SJCRH30 (cell line): Measurements from ENCODE around the gene MERTK. TPM values are rescaled to one million over a fixed set of nuclear protein-coding genes. Genes with fewer than 3 reads are reported as not detected.
A peak's percentile ranks its signal among the peaks of the same experiment; 100 is the strongest.
"Not testable (repeated sequence)": the region's sequence is repeated elsewhere in the genome, so short reads cannot be mapped to it uniquely, and the experiment has no call there.

ENCODE experiments used
- DNase-seq, 2 experiments: peaks; one replicate each; pipeline ENCODE4 v3.0.0-alpha.2; 2015 to 2020
- H3K27ac ChIP-seq: fragments of 250-450 bp; sonication (Bioruptor Pico); 2 replicates; pipeline ENCODE4 v1.5.1; 2020; ENCODE audit warnings: mild to moderate bottlenecking, moderate library complexity
- H3K27me3 ChIP-seq: fragments of 250-450 bp; sonication (Bioruptor Pico); 2 replicates; pipeline ENCODE4 v1.5.1; 2020; ENCODE audit warnings: mild to moderate bottlenecking, moderate library complexity
- H3K36me3 ChIP-seq: fragments of 250-450 bp; sonication (Bioruptor Pico); 2 replicates; pipeline ENCODE4 v1.5.1; 2020; ENCODE audit warnings: mild to moderate bottlenecking, moderate library complexity
- H3K4me1 ChIP-seq: fragments of 250-450 bp; sonication (Bioruptor Pico); 2 replicates; pipeline ENCODE4 v1.5.1; 2020; ENCODE audit warnings: mild to moderate bottlenecking, moderate library complexity
- H3K4me3 ChIP-seq: fragments of 250-450 bp; sonication (Bioruptor Pico); 2 replicates; pipeline ENCODE4 v1.5.1; 2020; ENCODE audit warnings: mild to moderate bottlenecking, moderate library complexity
- H3K9me3 ChIP-seq: fragments of 250-450 bp; sonication (Bioruptor Pico); replicated peaks from 2 replicates; pipeline ENCODE4 v1.5.1; 2020; ENCODE audit warnings: mild to moderate bottlenecking, moderate library complexity
- total RNA-seq: library from RNA; depleted of rRNA; stranded (reverse); fragments of >200 nt; shearing (Covaris generic); gene quantifications from 2 replicates; pipeline ENCODE4 v1.2.3, GENCODE V29; 2014

MERTK gene
- total RNA-seq, 1 experiment from 2014 or later, result 6.8 TPM

DNA sequence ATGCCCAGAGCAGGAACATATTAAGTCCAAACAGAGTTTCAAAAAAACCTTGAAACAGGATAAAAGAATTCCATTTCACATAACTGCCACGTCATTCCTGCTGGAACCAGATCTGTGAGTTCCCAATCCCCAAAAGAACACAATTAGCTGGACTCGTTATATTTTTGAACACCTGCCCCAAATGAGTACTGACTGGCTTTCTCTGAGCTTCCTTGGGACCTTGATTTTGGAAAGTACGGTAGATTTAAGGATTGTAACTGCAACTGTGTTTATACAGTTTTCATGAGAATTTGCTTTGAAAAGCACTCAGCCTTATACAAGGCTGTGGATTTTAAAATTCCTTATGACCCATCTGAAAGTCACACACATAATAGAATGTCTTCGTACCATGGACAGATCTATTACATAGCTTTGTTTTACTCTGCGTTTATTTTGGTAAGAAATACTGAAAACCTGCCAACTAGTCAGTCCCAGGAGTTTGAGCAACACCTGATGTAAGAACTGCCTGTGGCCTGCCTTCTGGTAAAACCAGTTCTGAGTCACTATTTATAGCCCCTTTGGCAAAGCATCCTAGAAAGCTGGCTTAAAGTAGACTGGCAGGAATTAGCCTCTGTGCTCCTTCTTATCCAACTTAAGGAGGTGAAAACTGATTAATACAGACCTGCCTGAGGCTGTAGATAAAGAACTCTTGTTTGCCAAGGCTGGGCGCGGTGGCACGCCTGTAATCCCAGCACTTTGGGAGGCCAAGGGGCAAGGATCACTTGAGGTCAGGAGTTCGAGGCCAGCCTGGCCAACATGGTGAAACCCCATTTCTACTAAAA, 48.1 kb downstream of the MERTK start:
- Histone ChIP-seq H3K9me3 (no peaks in the 10 kb centered on the region), H3K4me1 (0 out of 2 replicates have a peak, but pooled peaks cover 2% of the 10 kb centered on the region), H3K27me3 (no peaks in the 10 kb centered on the region), H3K36me3 (0 out of 2 replicates have a peak, but pooled peaks cover 2% of the 10 kb centered on the region), H3K4me3 (no peak overlapping the region), H3K27ac (no peak overlapping the region)
- DNase-seq, result peak in 1 of 2 experiments; percentile 21

DNA sequence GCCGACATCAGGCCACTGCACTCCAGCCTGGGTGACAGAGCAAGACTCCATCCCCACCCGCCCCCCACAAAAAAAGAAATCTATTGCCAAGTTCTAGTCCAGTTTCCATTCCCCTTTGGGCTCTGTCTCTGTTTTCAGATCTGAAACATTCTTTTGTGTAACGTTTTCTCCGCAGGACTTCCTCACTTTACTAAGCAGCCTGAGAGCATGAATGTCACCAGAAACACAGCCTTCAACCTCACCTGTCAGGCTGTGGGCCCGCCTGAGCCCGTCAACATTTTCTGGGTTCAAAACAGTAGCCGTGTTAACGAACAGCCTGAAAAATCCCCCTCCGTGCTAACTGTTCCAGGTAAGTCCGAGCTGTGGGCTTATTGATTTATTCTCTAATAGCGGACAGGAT, 48.8 kb downstream of the MERTK start:
- DNase-seq, result no peak
- 0 out of 2 replicates have a peak, but pooled peaks cover 2% of the 10 kb centered on the region for H3K36me3 ChIP-seq
- no peaks in the 10 kb centered on the region for H3K27me3 ChIP-seq
- H3K4me3 ChIP-seq, result no peak overlapping the region
- no peak overlapping the region for H3K27ac ChIP-seq
- 0 out of 2 replicates have a peak, but pooled peaks cover 2% of the 10 kb centered on the region for H3K4me1 ChIP-seq
- H3K9me3 ChIP-seq, result no peaks in the 10 kb centered on the region

DNA sequence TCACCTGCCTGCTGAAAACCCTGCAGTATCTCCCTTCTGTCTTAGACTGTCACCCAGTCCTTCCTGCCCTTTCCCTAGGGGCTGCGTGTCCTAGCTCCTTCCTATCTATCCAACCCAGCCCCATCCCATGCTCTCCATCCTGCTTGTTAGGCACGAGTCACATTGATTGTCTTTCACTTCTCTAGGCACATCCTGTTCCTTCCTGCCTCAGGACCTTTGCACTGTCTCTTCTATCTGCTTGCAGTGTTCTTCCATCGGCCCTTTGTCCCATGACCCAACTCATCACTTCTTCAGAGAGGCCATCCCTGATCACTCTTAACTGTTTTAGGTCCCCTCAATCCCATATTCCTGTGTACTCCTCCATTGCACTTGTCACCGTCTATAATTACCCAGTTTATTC, 50.4 kb downstream of the MERTK start:
- Histone ChIP-seq H3K27me3 (no peaks in the 10 kb centered on the region), H3K4me1 (0 out of 2 replicates have a peak, but pooled peaks cover 2% of the 10 kb centered on the region), H3K4me3 (no peak overlapping the region), H3K9me3 (no peaks in the 10 kb centered on the region), H3K36me3 (0 out of 2 replicates have a peak, but pooled peaks cover 2% of the 10 kb centered on the region), H3K27ac (no peak overlapping the region)
- no peak for DNase-seq

DNA sequence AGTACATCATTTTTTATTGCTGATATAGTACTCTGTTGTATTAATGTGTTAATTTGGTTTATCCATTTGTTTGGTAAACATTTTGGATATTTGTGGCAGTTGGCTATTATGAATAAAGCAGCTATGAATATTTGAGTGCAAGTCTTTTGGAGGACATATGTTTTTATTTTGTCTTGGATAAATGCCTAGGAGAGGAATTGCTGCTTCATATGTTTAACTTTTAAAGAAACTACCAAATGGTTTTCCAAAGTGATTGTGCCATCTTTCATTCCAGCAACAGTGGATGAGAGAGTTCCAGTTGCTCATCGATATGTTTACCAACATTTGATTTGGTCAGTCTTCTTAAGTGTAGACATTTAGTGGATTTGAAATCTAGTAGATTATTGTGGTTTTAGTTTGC, 51.8 kb downstream of the MERTK start:
- no peak for DNase-seq
- no peak overlapping the region for H3K27ac ChIP-seq
- 0 out of 2 replicates have a peak, but pooled peaks cover 2% of the 10 kb centered on the region for H3K4me1 ChIP-seq
- no peaks in the 10 kb centered on the region for H3K27me3 ChIP-seq
- H3K9me3 ChIP-seq, result no peaks in the 10 kb centered on the region
- 0 out of 2 replicates have a peak, but pooled peaks cover 2% of the 10 kb centered on the region for H3K36me3 ChIP-seq
- H3K4me3 ChIP-seq, result no peak overlapping the region

DNA sequence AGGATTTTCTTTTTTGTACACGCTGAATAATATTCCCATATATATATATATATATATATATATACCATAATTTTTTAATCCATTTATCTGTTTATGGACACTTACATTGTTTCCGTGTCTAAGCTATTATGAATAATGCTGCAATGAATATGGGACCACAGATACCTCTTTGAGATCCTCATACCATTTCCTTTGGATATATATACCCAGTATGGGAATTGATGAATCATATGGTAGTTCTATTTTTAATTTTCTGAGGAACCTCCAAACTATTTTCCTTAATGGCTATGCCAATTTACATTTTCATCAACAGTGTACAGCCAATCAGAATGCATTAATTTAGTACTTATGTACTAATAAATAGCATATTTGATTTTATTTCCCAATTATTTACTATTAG, 53.1 kb downstream of the MERTK start:
- no peak for DNase-seq
- H3K4me1 ChIP-seq, result 0 out of 2 replicates have a peak, but pooled peaks cover 2% of the 10 kb centered on the region
- H3K36me3 ChIP-seq, result 0 out of 2 replicates have a peak, but pooled peaks cover 2% of the 10 kb centered on the region
- no peaks in the 10 kb centered on the region for H3K27me3 ChIP-seq
- no peak overlapping the region for H3K4me3 ChIP-seq
- no peak overlapping the region for H3K27ac ChIP-seq
- H3K9me3 ChIP-seq, result no peaks in the 10 kb centered on the region

- H3K27me3 ChIP-seq, result no peaks in the 10 kb centered on the region
- no peaks in the 10 kb centered on the region for H3K4me1 ChIP-seq
- H3K27ac ChIP-seq, result no peak overlapping the region
- no peaks in the 10 kb centered on the region for H3K9me3 ChIP-seq
- H3K36me3 ChIP-seq, result 0 out of 2 replicates have a peak, but pooled peaks cover 2% of the 10 kb centered on the region
- DNase-seq, result no peak
- H3K4me3 ChIP-seq, result no peak overlapping the region
Measured at GRCh38 chr2:111952871-111953452, 54.6 kb downstream of the MERTK start.

GRCh38 chr2:111954602-111955332, 56.4 kb downstream of the MERTK start:
- Histone ChIP-seq H3K36me3 (0 out of 2 replicates have a peak, but pooled peaks cover 2% of the 10 kb centered on the region), H3K9me3 (no peaks in the 10 kb centered on the region), H3K27me3 (no peaks in the 10 kb centered on the region), H3K4me1 (no peaks in the 10 kb centered on the region), H3K4me3 (no peak overlapping the region), H3K27ac (no peak overlapping the region)
- DNase-seq, result peak in 1 of 2 experiments; percentile 39

DNA sequence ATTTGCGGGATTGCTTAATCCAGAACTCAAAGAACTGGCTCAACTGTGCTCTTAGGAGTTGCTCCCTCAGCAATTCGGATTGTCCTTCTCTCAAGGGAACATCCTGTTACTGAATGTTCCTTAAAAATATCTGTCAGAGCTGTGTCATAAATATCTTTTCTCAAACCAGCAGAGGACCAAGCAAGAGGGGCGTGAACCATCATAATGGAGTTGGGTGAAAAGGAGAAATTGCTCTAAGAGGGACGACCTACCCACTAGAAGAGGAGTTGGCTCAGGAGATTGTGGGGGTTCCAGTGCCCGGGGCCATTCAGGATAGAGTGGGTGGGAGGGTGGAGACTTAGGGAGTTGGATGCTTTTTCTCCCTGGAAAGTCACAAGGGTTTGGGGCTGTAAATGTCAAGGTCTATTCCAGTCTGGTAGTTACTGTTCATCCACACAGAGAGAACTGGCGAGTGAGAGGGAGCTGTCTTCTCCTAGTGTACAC, 59.5 kb downstream of the MERTK start:
- H3K36me3 ChIP-seq, result no peaks in the 10 kb centered on the region
- no peaks in the 10 kb centered on the region for H3K4me1 ChIP-seq
- H3K9me3 ChIP-seq, result no peaks in the 10 kb centered on the region
- H3K27ac ChIP-seq, result no peak overlapping the region
- no peak for DNase-seq
- no peaks in the 10 kb centered on the region for H3K27me3 ChIP-seq
- no peak overlapping the region for H3K4me3 ChIP-seq

DNA sequence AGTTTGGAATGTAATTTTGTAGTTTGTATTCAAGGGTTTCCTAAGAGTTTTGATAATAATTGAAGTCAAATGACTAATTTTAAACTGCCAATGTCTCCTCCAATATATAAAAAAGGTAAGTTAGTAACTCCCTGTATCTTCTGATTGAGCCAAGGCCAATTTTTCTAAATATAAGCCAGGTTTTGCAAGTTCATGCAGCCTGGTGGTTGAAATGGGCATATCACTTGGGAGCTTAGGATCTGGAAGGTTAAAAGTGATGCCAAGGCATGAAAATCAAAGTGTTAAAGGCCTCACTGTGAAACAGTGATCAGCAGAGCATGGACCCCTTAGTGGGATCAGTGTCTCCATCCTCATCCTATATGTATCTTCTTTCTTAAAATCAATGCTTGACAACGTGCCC, 60.5 kb downstream of the MERTK start:
- Histone ChIP-seq H3K4me3 (no peak overlapping the region), H3K9me3 (no peaks in the 10 kb centered on the region), H3K36me3 (no peaks in the 10 kb centered on the region), H3K27ac (no peak overlapping the region), H3K4me1 (peaks cover 7% of the 10 kb centered on the region; the same call in 1 of the 2 replicates), H3K27me3 (no peaks in the 10 kb centered on the region)
- DNase-seq, result no peak

DNA sequence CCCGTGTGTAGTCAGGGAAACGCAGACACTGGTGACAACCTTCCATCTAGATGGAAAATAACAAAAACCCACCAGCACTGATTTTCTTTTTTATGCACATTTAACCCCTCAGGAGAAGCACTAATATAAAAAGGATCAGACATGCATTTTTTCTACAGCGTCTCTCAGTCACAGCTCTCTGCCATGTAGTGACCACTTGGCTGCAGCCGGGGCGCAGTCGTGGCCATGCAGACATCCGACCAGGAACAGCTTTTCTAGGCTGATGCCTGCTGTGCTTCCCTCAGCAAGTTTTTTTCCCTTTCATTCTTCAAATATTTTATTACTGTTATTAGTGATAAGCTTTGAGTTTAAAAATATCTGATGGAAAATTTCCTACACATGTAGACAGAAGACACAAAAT, 63.3 kb downstream of the MERTK start:
- Histone ChIP-seq H3K4me3 (no peak overlapping the region), H3K4me1 (peaks cover 7% of the 10 kb centered on the region; the same call in 1 of the 2 replicates)
- no peak for DNase-seq

DNA sequence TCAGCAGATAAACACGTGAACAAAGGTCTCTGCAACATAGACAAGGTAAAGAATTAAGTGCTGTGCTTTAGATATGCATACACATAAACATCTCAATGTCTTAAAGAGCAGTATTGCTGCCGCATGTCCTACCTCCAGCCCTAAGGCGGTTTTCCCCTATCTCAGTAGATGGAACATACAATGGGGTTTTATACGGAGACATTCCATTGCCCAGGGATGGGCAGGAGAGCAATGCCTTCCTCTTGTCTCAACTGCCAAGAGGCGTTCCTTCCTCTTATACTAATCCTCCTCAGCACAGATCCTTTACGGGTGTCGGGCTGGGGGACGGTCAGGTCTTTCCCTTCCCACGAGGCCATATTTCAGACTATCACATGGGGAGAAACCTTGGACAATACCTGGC, 64.7 kb downstream of the MERTK start:
- DNase-seq, H3K4me1 ChIP-seq, H3K27ac ChIP-seq, H3K9me3 ChIP-seq, H3K27me3 ChIP-seq, H3K36me3 ChIP-seq, H3K4me3 ChIP-seq: not testable (repeated sequence)

More for the DNA sequence above, 63.3 kb downstream of the MERTK start:
- Histone ChIP-seq H3K9me3 (no peaks in the 10 kb centered on the region), H3K27me3 (no peaks in the 10 kb centered on the region), H3K27ac (no peak overlapping the region), H3K36me3 (0 out of 2 replicates have a peak, but pooled peaks cover 2% of the 10 kb centered on the region)

- H3K27ac ChIP-seq, H3K4me1 ChIP-seq: not testable (repeated sequence)
Measured at GRCh38 chr2:111963508-111963907, 65.1 kb downstream of the MERTK start.

DNA sequence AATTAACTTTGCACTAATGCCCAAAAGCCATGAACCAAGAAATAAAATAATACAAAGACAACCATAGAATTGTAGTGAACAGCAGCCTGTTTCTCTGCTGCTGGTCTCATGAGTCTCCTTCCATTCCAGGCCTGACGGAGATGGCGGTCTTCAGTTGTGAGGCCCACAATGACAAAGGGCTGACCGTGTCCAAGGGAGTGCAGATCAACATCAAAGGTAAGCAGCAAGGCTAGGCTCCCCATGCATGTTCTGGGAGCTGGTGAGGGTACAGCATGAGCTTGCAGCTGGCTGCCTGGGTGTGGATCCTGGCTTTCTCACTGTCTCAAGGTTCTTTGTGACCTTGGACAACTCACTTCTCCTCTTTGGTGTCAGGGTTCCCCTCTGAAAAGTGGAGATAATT, 66.7 kb downstream of the MERTK start:
- H3K27me3 ChIP-seq, result no peaks in the 10 kb centered on the region
- H3K4me1 ChIP-seq, result peaks cover 7% of the 10 kb centered on the region; the same call in 1 of the 2 replicates
- no peak overlapping the region for H3K27ac ChIP-seq
- no peak overlapping the region for H3K4me3 ChIP-seq
- DNase-seq, result no peak
- 0 out of 2 replicates have a peak, but pooled peaks cover 2% of the 10 kb centered on the region for H3K36me3 ChIP-seq
- H3K9me3 ChIP-seq, result no peaks in the 10 kb centered on the region

More at GRCh38 chr2:111963508-111963907, 65.1 kb downstream of the MERTK start:
- not testable (repeated sequence) for H3K36me3 ChIP-seq, H3K9me3 ChIP-seq, H3K27me3 ChIP-seq, H3K4me3 ChIP-seq
- peak in 1 of 2 experiments; percentile 33 for DNase-seq

- Histone ChIP-seq H3K27ac (no peak overlapping the region), H3K4me1 (peaks cover 7% of the 10 kb centered on the region; the same call in 1 of the 2 replicates), H3K9me3 (no peaks in the 10 kb centered on the region), H3K36me3 (0 out of 2 replicates have a peak, but pooled peaks cover 2% of the 10 kb centered on the region), H3K27me3 (no peaks in the 10 kb centered on the region), H3K4me3 (no peak overlapping the region)
- no peak for DNase-seq
Measured at GRCh38 chr2:111966241-111966640, 67.8 kb downstream of the MERTK start.
